SU-DHL-6 (cell line): ENCODE data around the gene TNFSF18.

Source experiments
- H2AFZ ChIP-seq: fragments of 200-600 bp; sonication (generic); 2 replicates; pipeline ENCODE4 v1.6.1; 2014; ENCODE audit warnings: low read depth, mild to moderate bottlenecking, moderate library complexity, mixed read lengths, antibody characterized with exemption, low read length; ENCODE audit not compliant: severe bottlenecking
- H3F3A ChIP-seq: fragments of 200-600 bp; shearing (Covaris generic); 2 replicates; pipeline ENCODE4 v1.6.0; 2016; ENCODE audit warnings: antibody characterized with exemption, mild to moderate bottlenecking; ENCODE audit not compliant: insufficient read depth
- H3K27ac ChIP-seq: fragments of 200-600 bp; sonication (generic); 2 replicates; pipeline ENCODE4 v1.5.1; 2016; ENCODE audit warnings: low read depth, mild to moderate bottlenecking, low read length, moderate library complexity, mixed read lengths
- H3K27me3 ChIP-seq: fragments of 200-600 bp; sonication (generic), shearing (Covaris generic); 2 replicates; pipeline ENCODE4 v1.6.0; 2014; ENCODE audit warnings: mild to moderate bottlenecking, low read length
- H3K36me3 ChIP-seq: fragments of 200-600 bp; sonication (generic); 2 replicates; pipeline ENCODE4 v1.6.1; 2014; ENCODE audit warnings: mild to moderate bottlenecking, low read length, mixed read lengths
- H3K4me2 ChIP-seq: fragments of 300-600, 200-600 bp; shearing (Covaris generic), sonication (generic); 2 replicates; pipeline ENCODE4 v1.6.0; 2014; ENCODE audit warnings: low read length, low read depth, mild to moderate bottlenecking; ENCODE audit not compliant: poor library complexity, severe bottlenecking
- H3K4me3 ChIP-seq: fragments of 200-600 bp; sonication (generic); 2 replicates; pipeline ENCODE4 v1.5.1; 2014; ENCODE audit warnings: antibody characterized with exemption, low read length, mild to moderate bottlenecking, mixed read lengths; ENCODE audit not compliant: insufficient read depth, poor library complexity, severe bottlenecking
- H3K79me2 ChIP-seq: fragments of 200-600 bp; sonication (generic); 2 replicates; pipeline ENCODE4 v1.6.1; 2014; ENCODE audit warnings: mild to moderate bottlenecking, low read length, moderate library complexity; ENCODE audit not compliant: insufficient read depth
- H3K9ac ChIP-seq: fragments of 200-600 bp; sonication (generic); 2 replicates; pipeline ENCODE4 v1.7.0; 2014; ENCODE audit warnings: mild to moderate bottlenecking, low read length
- H3K9me2 ChIP-seq: fragments of 200-600 bp; sonication (generic); replicated peaks from 2 replicates; pipeline ENCODE4 v1.6.1; 2014; ENCODE audit warnings: low read length; ENCODE audit not compliant: insufficient read depth
- H3K9me3 ChIP-seq: fragments of 200-600 bp; sonication (generic); 2 replicates; pipeline ENCODE4 v1.6.1; 2014; ENCODE audit warnings: low read length, mixed read lengths; ENCODE audit not compliant: insufficient read depth
- H4K20me1 ChIP-seq: fragments of 200-600 bp; sonication (generic); 2 replicates; pipeline ENCODE4 v1.6.1; 2014; ENCODE audit warnings: low read depth, mild to moderate bottlenecking, antibody characterized with exemption, low read length, moderate library complexity, mixed read lengths
- CTCF ChIP-seq: fragments of 200-600 bp; sonication (generic); IDR thresholded peaks from one replicate; pipeline ENCODE4 v1.5.1; 2017; ENCODE audit warnings: antibody characterized with exemption, mild to moderate bottlenecking, low read length, moderate library complexity; ENCODE audit not compliant: insufficient read depth, poor library complexity, severe bottlenecking
- EZH2phosphoT487 ChIP-seq: fragments of 200-600 bp; sonication (generic), shearing (Covaris generic); conservative IDR thresholded peaks from 2 replicates; pipeline ENCODE4 v1.6.1; 2018; ENCODE audit warnings: mild to moderate bottlenecking, antibody characterized with exemption, low read length, moderate library complexity, mixed read lengths

Gene TNFSF18

GRCh38 chr1:173015629-173016028 lies 35.1 kb downstream of the TNFSF18 start:
- Histone ChIP-seq H3K27me3 (no peaks in the 10 kb centered on the region), H4K20me1 (no peaks in the 10 kb centered on the region), H3K36me3 (no peaks in the 10 kb centered on the region), H3K4me2 (no peak overlapping the region), H3K4me3 (no peak overlapping the region), H3K9ac (no peak overlapping the region), H3K27ac (no peak overlapping the region), H3K9me2 (no peaks in the 10 kb centered on the region), H3K9me3 (no peaks in the 10 kb centered on the region), H2AFZ (no peak overlapping the region), H3F3A (peaks cover 9% of the 10 kb centered on the region; the same call in 1 of the 2 replicates), H3K79me2 (no peaks in the 10 kb centered on the region)
- TF ChIP-seq CTCF (no peak), EZH2phosphoT487 (no peak)

GRCh38 chr1:173014160-173014559 lies 36.6 kb downstream of the TNFSF18 start:
- H3K9me2 ChIP-seq = no peaks in the 10 kb centered on the region
- H3K4me3 ChIP-seq = no peak overlapping the region
- no peak overlapping the region for H2AFZ ChIP-seq
- peaks cover 3% of the 10 kb centered on the region; the same call in 1 of the 2 replicates for H3F3A ChIP-seq
- no peak overlapping the region for H3K9ac ChIP-seq
- H3K27me3 ChIP-seq = no peaks in the 10 kb centered on the region
- H3K9me3 ChIP-seq = no peaks in the 10 kb centered on the region
- no peaks in the 10 kb centered on the region for H4K20me1 ChIP-seq
- H3K79me2 ChIP-seq = no peaks in the 10 kb centered on the region
- H3K36me3 ChIP-seq = no peaks in the 10 kb centered on the region
- no peak overlapping the region for H3K27ac ChIP-seq
- no peak overlapping the region for H3K4me2 ChIP-seq
- TF ChIP-seq EZH2phosphoT487 (no peak), CTCF (no peak)

- Histone ChIP-seq H3K4me3 (no peak overlapping the region), H3F3A (no peaks in the 10 kb centered on the region), H3K9ac (no peak overlapping the region), H3K36me3 (no peaks in the 10 kb centered on the region), H2AFZ (no peak overlapping the region), H3K27ac (no peak overlapping the region), H3K27me3 (no peaks in the 10 kb centered on the region), H3K9me3 (no peaks in the 10 kb centered on the region), H3K9me2 (no peaks in the 10 kb centered on the region), H3K4me2 (no peak overlapping the region), H3K79me2 (no peaks in the 10 kb centered on the region), H4K20me1 (no peaks in the 10 kb centered on the region)
- TF ChIP-seq EZH2phosphoT487 (no peak), CTCF (no peak)
Measured at GRCh38 chr1:173012126-173012525, 38.6 kb downstream of the TNFSF18 start.

- H3K4me3 ChIP-seq = no peak overlapping the region
- no peak overlapping the region for H3K9ac ChIP-seq
- H4K20me1 ChIP-seq = no peaks in the 10 kb centered on the region
- H3K27me3 ChIP-seq = no peaks in the 10 kb centered on the region
- no peak overlapping the region for H2AFZ ChIP-seq
- H3K36me3 ChIP-seq = no peaks in the 10 kb centered on the region
- no peak overlapping the region for H3K27ac ChIP-seq
- no peaks in the 10 kb centered on the region for H3K79me2 ChIP-seq
- H3K9me2 ChIP-seq = no peaks in the 10 kb centered on the region
- no peak for TF ChIP-seq EZH2phosphoT487
- no peak overlapping the region for H3K4me2 ChIP-seq
- H3K9me3 ChIP-seq = no peaks in the 10 kb centered on the region
- H3F3A ChIP-seq = no peaks in the 10 kb centered on the region
Measured at GRCh38 chr1:173009597-173009996, 41.1 kb downstream of the TNFSF18 start.
